Neutrophil (primary cell): Measurements from ENCODE around the gene WNK2.

ENCODE experiments used
- H3K27ac ChIP-seq: fragments of 200-600 bp; sonication (generic); 2 replicates; pipeline ENCODE4 v1.5.1; 2016; ENCODE audit warnings: mild to moderate bottlenecking, moderate library complexity
- H3K27me3 ChIP-seq: fragments of 200-600 bp; sonication (generic); 2 replicates; pipeline ENCODE4 v1.6.0; 2016; ENCODE audit warnings: mild to moderate bottlenecking
- H3K36me3 ChIP-seq: fragments of 200-600 bp; sonication (generic); 2 replicates; pipeline ENCODE4 v1.5.1; 2017
- H3K4me1 ChIP-seq, 2 experiments: fragments of 200-600 bp in 1 of 2; sonication (generic) in 1 of 2; 1 replicate in 1 of 2; 2 replicates in 1 of 2; pipeline versions ENCODE4 v1.5.1 to v1.6.1; 2013 to 2016; ENCODE audit warnings: low read depth in 1 of 2, low read length in 1 of 2, mild to moderate bottlenecking in 1 of 2, moderate library complexity in 1 of 2; ENCODE audit not compliant: control insufficient read depth in 1 of 2, insufficient read depth in 1 of 2
- H3K4me3 ChIP-seq, 2 experiments: fragments of 200-600 bp in 1 of 2; sonication (generic) in 1 of 2; 1 replicate in 1 of 2; 2 replicates in 1 of 2; pipeline ENCODE4 v1.5.1; 2013 to 2016; ENCODE audit warnings: low read depth in 1 of 2, low read length in 1 of 2, mild to moderate bottlenecking in 1 of 2, moderate library complexity in 1 of 2
- H3K9me3 ChIP-seq: fragments of 200-600 bp; sonication (generic); 2 replicates; pipeline ENCODE4 v1.5.1; 2016
- CTCF ChIP-seq: fragments of 200-600 bp; sonication (generic); IDR thresholded peaks from 2 replicates; pipeline ENCODE4 v1.5.1; 2016; ENCODE audit warnings: antibody characterized with exemption

Gene WNK2

GRCh38 chr9:93217706-93218105 is 33.8 kb downstream of the WNK2 start:
- no peak overlapping the region for H3K27ac ChIP-seq
- H3K27me3 ChIP-seq: peaks cover 22% of the 10 kb centered on the region
- TF ChIP-seq CTCF: no peak
- H3K9me3 ChIP-seq: no peaks in the 10 kb centered on the region
- H3K4me1 ChIP-seq: peaks cover 0 to 9% of the 10 kb centered on the region in 2 experiments
- H3K4me3 ChIP-seq: no peak overlapping the region
- H3K36me3 ChIP-seq: no peaks in the 10 kb centered on the region

GRCh38 chr9:93218161-93218560 is 34.2 kb downstream of the WNK2 start:
- Histone ChIP-seq H3K4me3 (no peak overlapping the region), H3K36me3 (no peaks in the 10 kb centered on the region), H3K9me3 (no peaks in the 10 kb centered on the region), H3K4me1 (peaks cover 4 to 13% of the 10 kb centered on the region in 2 experiments), H3K27ac (no peak overlapping the region), H3K27me3 (peaks cover 22% of the 10 kb centered on the region)
- TF ChIP-seq CTCF: no peak

GRCh38 chr9:93218671-93219420 is 34.9 kb downstream of the WNK2 start:
- H3K4me1 ChIP-seq: peaks cover 7 to 20% of the 10 kb centered on the region in 2 experiments
- no peak for TF ChIP-seq CTCF
- no peak overlapping the region for H3K4me3 ChIP-seq
- H3K27me3 ChIP-seq: peaks cover 28% of the 10 kb centered on the region
- H3K9me3 ChIP-seq: no peaks in the 10 kb centered on the region
- H3K27ac ChIP-seq: no peak overlapping the region
- no peaks in the 10 kb centered on the region for H3K36me3 ChIP-seq

- no peak for TF ChIP-seq CTCF
- Histone ChIP-seq H3K36me3 (no peaks in the 10 kb centered on the region), H3K27me3 (peaks cover 33% of the 10 kb centered on the region), H3K4me3 (no peak overlapping the region), H3K9me3 (no peaks in the 10 kb centered on the region), H3K27ac (no peak overlapping the region), H3K4me1 (peaks cover 7 to 26% of the 10 kb centered on the region in 2 experiments)
Measured at GRCh38 chr9:93219692-93220091, 35.8 kb downstream of the WNK2 start.

- Histone ChIP-seq H3K27me3 (peaks cover 42% of the 10 kb centered on the region), H3K36me3 (no peaks in the 10 kb centered on the region), H3K4me1 (peaks cover 7 to 26% of the 10 kb centered on the region in 2 experiments), H3K9me3 (no peaks in the 10 kb centered on the region), H3K4me3 (no peak overlapping the region), H3K27ac (no peak overlapping the region)
- TF ChIP-seq CTCF: no peak
Measured at GRCh38 chr9:93220627-93221026, 36.7 kb downstream of the WNK2 start.
